GF-D8 (cell line): Measurements from ENCODE around the gene COL4A6.
"Not testable (repeated sequence)": the region's sequence is repeated elsewhere in the genome, so short reads cannot be mapped to it uniquely, and the experiment has no call there.

ENCODE experiments used
- DNase-seq: peaks from one replicate; lab custom pipeline; 2025; lab: John Stamatoyannopoulos, UW

The COL4A6 gene

DNA sequence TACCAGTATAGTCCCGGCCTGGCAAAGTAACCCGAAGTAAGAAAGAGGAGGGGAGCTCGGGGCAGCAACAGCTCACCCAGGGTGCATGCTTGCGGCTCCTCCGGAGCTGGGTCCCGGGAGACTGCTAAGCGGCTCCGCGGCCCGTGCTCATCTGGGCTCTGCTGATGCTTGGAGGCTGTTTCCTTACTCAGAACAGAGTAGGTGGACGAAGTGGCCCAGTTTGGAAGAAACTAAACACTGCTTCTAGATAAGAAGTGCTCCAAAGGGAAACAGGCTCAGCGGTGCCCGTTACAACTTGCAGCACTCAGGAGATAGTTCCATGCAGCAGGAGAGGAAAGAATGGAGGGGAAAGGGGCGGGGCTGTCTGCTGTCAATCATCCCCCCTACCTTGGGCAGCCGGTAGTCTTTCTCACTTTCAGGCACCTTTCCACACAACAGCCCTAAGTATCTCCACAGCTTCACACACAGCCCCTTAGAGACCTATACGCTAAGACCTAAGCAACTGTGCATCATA, at the start of gene COL4A6:
COL4A6 (minus strand) TSS at position 313 of the 514 bp plus-strand sequence; CDS start at position 87, 226 bp downstream.
- no peak for DNase-seq

DNA sequence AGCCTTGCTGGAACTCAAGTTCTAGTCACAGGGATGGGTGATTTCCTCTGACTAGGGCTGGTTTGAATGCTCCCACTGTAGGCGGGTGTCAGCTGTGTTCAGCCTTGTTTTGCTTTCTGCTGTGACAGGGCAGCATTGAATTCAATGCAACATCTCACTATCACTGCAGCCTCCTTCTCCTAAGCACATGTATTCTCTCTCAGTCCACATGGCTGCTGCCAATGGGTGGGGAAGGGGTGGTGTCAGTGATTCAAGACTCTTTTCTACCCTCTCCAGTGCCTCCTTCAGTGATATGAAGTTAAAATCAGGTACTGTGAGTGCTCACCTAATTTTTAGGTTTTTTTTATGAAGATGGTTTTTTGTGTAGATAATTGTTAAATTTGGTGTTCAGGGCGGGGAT, 47.7 kb upstream of the COL4A6 start:
- no peak for DNase-seq

DNA sequence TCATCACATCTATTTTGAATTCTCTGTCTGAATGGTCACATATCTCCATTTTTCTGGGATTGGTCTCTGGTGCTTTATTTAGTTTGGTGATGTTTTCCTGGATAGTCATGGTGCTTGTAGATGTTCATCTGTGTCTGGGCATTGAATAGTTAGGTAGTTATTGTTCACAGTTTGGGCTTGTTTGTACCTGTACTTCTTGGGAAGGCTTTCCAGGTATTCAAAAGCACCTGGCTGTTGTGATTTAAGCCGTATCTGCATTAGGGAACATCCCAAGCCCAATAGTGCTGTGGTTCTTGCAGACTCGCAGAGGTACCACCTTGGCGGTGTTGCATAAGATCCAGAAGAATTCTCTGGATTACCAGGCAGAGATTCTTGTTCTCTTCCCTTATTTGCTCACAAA, 46.0 kb upstream of the COL4A6 start:
- no peak for DNase-seq

DNA sequence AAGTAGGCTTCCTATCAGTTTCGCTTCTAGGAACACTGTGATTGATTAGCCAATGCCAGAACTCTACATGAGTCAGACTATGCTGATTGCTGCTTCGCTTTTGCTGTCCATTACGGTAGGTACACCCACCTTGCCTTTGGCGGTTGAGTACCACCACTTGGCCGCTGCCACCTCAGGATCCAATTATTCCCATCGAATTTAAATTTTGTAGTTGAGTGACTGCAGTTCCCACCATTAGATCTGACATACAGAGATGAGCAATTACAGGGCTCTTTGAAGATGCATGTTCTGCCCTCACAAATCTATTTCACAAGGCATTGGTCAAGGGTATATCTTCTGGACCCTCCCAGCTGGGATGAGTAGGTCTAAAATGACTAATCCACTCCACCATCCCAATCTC, 43.3 kb upstream of the COL4A6 start:
- not testable (repeated sequence) for DNase-seq

DNA sequence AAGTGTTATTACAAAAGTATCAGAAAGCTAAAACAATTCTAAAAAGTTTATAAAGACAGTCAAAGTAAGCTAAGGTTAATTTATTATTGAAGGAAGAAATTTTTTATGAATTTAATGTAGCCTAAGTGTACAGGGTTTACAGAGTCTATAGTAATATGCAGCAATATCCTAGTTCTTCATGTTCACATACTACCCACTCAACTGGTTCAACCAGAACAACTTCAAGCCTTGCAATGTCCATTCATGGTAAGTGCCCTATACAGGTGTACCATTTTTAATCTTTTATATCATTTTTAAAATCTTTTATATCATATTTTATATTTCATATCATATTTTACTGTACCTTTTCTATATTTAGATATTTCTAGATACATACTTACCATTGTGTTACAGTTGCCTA, 35.8 kb upstream of the COL4A6 start:
- no peak for DNase-seq

DNA sequence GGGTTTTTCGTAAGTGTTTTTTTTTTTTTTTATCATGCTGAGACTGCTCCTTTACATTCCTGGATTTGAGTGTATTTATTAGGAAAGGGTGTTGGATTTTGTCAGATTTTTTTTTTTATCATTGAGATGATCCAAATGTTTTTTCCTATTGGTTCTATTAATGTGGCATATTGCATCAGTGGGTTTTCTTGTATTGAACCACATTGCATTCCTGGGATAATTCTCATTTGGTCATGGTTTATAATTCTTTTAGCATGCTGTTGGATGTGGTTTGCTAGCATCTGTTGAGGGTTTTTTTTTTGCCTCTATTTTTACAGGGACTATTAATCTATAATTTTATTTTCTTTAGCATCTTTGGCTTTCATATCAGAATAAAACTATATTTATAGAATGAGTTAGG, 30.3 kb upstream of the COL4A6 start:
- DNase-seq: no peak

DNA sequence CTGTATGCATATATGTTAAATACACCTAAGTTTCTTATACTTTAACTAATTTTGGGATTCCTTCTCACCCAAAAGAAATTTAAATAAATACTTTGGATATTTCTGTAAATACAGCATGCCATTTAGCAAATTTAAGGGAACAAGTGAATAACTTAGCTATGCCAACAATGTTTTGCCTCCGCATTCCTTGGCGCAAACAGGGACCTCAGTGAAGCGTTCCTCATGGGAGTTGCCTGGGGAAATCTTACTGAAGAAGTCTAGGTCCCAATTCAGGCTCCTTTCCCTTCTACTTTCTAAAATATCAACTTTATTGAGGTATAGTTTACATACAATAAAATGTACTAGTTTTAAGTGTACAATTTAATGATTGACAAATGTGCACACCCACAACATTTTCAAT, 26.4 kb upstream of the COL4A6 start:
- DNase-seq: no peak

DNA sequence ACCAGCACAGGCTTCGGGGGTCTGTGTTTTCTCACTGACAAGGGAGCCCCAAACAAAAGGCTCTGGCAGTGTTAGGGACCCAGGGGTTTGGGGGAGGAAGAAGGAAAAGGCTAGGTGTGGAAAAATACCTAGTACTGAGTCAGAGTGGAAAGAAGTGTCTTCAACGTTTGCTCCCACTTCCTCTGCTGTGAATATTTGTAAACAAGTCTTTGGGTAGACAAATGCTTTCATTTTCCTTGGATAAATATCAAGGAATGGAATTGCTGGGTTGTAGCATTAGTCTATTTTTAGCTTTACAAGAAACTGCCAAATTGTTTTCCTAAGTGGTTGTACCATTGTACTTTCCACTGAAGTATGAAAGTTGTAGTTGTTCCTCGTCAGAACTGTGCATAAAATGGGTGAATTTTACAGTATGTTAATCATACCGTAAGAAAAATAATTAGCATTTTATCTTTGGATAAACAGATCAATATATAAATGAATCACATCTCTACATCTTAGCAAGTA, 18.8 kb upstream of the COL4A6 start:
- no peak for DNase-seq

DNA sequence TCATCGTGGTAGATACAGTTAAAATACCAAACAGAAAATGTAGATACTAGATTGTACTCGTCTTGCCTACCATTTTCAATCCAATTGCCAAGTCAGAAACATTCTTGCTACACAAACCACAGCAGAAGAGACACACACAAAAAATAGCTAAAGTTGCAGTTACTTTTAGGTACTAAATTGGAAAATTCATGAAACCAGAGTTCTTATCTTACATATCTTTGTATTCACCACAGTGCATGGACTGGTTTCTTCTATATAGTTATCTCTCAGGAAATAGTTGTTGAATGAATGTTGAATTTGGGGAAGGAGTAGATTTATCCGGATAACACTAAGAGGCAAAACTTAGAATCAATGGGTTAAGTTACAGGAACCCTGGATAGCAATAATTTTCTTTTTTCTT, 15.6 kb upstream of the COL4A6 start:
- no peak for DNase-seq

DNA sequence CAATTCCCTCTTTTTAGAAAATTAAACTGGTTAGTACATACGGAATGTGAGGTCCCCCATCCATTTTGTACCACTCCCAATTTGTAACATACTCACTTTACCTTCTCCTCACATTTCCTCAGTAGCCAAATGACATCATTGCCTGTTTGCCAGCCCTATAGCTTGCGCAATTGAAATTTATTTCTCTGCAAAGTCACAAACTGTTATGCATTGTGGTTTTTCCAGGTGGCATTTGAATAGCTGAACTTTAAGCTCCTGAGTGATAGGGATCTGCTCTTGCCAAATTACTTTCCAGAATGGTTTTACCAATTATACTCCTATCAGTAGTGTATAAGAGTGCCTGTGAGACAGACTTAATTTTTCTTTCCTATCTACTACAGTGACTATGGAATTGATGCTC, 9.1 kb upstream of the COL4A6 start:
- DNase-seq: no peak

DNA sequence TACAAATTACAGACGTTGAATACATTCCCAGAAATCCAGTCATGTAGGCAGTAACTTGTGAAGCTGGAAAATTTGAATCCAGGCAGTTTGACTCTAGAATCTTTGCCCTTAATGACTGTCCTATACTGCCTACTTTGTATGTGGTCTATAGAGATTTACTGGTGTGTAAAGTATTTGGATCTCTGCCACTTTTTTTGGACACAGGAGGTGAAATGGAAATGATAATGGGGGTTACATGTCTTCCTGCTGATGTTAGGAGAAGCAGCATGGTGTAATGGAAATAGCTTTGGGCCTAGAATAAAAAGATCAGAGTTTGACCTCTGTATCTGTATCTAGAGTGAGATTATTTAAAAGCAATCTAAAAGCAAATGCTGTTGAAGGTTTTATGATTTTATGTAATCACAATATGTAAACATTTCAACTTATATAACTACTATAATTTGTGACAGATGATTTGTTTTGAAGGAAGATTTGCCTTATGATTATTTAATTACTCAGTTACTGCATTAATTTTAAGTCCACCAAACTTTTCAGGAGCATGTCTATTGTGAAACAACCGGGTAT, 4.8 kb upstream of the COL4A6 start:
- no peak for DNase-seq

DNA sequence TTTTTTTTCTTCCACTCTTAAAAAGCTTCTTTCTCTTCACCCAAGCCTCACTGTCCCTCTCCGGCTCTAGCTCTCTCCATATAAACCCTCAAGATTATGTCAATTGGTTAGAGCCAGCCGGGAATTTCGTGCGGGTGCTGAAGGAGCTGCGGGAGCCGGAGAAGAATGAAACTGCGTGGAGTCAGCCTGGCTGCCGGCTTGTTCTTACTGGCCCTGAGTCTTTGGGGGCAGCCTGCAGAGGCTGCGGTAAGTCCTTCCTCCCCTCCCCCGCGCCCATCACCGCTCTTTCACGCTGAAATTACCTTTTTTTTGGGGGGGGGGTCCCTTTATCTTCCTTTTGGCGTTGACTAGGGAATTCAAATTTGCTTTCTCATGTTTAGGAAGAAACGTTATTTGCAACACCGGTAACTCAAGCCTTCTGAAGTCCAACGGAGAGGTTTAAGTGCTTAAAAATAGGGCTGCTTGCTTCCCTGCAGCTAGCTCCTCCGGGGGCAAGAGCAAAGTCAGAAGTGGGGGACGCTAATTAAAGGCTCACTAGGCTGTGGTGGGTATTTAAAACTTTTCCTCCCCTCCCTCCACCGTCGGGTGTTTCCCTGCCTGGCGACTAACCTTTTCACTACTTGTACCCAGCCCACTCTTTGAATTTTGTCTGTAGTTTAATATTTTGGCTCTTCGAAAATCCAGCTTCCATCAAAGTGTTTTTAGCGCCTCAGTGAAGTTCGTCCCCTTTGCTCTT, 1.9 kb upstream of the COL4A6 start:
- no peak for DNase-seq

DNA sequence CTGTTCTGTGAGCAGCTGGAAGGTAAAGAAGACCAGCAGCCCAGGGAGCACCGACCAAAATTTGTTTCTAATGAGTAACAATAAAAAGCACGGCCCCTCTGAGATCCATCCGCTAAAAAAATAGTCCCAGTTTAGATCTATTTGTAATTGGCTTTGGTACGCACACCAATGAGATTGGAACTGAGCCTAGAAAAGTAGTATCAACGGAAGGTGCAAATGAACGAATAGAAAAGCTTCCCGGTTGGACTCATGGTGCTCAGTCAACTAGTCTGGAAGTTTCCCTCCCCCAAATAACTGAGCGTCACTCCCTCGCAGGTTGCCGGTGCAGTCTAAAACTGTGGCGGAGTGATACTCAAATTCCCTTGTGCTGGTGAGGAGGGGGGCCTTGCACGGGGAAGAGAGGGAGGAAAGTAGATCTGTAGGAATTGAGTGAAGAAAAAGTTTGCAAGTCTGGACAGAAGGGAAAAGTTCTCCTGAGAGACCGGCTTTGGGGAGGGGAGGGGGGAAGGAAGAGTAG, 1.3 kb upstream of the COL4A6 start, which contains the start of gene COL4A5:
COL4A5 (plus strand) TSS at position 413 of the 517 bp plus-strand sequence. CDS start 288 bp downstream, outside the sequence.
- DNase-seq: no peak

DNA sequence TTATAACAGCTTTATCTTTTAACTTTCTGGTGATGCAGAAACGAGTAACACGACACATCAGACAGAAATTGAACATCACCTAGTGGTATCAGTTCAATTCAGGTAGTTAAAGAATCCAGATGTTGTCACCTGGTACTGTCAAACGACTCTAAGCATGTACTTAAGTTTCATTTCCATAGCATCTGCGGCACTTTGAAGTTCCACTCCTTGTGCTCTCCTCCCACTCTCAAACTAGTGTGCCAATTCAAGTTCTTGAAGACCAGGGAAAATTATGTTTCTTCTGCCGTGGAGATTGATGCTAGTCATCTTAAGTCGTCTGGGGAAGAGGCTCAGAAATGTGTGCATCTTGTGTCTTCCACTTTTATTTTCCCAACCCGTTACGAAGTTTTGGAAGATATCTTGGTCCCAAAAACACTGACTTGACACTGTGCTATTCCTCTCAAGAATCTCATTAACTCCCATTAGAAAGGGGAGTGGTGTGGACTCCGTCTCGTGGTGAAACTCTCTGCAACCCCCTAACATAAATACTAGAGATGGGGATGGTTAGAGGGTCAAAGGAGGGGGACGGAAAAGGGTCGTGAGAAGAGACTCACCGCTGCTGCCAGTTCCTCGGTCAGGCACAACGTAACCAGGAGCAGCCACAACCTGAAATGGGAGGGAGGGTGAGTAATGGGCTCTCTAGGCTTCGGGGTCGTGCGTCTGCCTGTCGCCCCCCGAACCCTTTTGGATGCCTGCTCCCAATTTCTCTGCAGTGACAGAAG, 693 bp downstream of the COL4A6 start:
- DNase-seq: no peak

DNA sequence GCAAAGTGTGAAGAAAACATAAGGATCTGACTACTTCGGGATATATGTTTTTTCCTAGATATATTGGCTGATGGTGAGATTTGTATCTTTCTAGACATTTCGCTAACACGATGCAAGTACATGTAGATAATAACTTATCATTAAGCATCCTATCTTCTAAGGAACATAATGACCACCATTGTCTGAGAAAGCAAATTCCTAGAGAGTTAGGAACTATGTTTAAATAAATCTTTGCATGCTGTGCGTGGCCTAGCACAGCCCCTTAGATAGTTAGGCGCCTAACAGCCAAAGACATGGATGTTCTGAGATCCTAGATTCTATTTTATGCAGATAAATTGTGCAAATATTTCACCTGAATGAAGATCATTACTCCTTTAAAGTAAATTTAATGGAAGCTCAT, 3.0 kb downstream of the COL4A6 start:
- DNase-seq: no peak

DNA sequence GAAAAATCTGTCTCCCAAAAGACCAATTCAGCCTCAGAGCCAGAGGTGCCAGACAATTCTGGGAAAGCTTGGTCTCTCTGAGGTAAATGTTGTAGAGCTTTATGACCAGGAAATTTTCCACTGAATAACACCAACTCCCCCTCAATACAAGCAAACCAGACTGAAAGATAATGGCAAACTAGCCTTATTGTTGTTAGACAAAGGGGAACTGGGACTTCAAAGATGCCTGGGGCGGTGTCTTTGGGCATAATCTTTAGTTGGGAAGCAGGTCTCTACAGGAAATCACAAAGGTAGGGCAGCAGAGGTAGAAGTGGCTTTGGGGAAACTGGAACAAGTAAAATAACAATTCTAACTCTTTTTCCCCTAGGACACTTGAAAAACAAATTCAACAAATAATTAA, 12.0 kb downstream of the COL4A6 start:
- DNase-seq: no peak

DNA sequence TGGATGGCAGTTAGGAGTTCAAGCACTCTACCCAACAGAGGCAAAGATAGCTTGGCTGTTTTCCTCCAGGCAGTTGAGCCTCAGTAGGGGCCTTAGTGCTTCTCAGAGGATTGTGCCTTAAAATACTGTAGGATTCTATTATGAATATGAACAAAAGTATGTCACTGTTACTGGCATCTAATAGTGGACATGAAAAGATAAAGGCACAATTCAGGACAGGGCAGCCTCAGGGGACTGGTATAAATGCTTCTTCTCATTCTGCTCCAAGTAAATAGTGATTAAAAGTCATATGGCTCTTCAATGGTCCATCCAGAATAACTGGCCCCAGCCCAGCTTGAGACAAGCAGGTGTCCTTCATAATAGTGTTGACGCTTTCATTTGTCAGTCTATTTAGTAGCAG, 17.7 kb downstream of the COL4A6 start:
- no peak for DNase-seq

DNA sequence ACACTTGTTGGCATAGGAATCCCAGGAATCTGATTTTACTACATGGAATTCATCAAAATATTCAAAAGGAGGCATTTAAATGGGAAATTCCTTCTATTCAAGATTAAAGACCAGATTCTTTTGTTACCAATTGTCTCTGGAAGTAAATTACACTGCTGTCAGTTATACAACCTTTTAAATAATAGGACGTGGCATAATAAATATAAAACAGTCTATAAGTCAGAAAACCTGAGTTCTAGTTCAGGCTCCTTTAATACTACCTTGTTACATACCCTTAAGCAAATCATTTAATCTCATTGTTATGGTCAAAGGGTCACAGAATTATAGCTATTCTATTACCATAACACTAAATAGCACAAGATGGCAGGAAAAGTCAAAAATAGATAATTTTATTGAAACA, 18.8 kb downstream of the COL4A6 start:
- DNase-seq: no peak

DNA sequence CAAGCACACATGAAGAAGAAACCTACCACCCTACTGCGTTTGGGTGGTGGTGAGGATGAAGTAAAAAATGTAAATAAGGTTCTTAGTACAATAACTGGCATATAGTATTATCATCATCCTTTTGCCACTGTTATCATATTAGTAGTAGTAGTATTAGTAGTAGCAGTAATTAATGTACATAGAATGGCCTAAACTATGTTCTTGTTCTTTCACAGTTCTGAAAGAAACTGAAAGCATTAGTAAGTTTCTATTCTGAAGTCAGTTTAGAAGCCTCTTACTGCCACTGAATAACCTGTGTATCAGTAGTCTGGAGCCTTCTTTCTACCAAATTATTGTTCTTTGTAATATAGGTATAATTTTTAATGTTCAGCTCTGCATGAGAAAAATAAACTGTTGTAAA, 21.0 kb downstream of the COL4A6 start:
- no peak for DNase-seq

DNA sequence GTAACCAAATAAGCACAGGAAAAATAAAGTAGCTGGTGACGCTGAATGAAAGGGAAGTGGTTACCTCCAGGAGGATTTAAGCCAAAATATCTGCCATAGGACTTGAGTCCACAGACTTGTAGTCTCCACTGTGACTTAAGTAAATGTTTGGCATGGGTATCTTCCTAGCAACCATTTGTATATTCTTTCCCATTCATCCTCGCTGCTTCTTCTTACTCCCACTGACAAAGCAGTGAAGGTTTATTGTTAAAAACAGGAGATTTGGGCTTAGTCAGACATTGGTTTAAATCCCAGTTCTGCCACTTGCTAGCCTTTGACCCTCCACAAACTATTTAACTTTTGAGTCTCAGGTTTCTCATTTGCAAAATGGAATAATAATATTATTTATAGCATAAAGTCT, 22.3 kb downstream of the COL4A6 start:
- no peak for DNase-seq

DNA sequence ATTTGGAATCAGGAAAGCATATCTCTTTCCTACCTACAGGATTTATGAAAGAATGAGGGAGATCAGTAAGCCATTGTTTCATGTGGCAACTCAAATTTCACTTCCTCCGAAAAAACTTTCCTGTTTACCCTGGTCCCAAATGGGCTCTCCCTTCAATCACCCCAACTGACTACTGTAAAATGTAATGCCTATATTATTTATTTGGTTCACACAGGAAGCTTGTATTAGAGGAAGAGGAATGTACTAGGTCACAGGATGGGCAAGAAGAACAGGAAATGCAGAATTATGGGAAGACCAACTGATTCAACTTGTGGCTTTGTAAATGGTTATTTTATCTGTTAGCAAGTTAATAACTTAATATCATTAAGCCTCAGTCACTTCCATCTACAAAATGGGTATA, 23.1 kb downstream of the COL4A6 start:
- no peak for DNase-seq

DNA sequence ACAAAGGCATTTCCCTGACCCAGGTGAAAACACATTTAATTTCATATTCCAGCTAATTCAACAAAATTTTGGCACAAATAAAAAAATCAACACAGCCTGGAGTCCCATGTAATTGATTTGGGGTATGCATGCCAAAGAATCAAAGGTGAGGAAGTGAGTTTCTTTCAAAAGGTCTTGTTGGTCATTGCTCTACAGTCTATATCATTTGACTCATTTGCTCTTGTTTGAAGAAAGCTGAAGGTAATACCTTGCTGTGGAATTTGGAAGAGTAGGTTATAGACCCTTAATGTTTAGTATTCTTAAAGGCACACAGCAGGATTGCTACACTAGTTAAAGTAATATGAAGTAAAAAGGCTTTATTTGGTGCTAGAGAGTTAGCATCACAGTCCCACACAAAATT, 25.4 kb downstream of the COL4A6 start:
- no peak for DNase-seq
